ENCODE measurements around the gene UBE3C.

- no peak for TF ChIP-seq CTCF (IDR thresholded peaks at IDR 0.05)
- TF ChIP-seq POLR2A (IDR thresholded peaks at IDR 0.05) = no peak
Measured at GRCh38 chr7:157136372-157136771, 2.4 kb upstream of the UBE3C start.

All from lower leg skin (tissue), 3 donors.